Right ventricle myocardium superior (tissue), 1 donor: Measurements from ENCODE around the gene EP400. TPM values are rescaled to one million over a fixed set of nuclear protein-coding genes. Genes with fewer than 3 reads are reported as not detected.
A peak's percentile ranks its signal among the peaks of the same experiment; 100 is the strongest.

Experiments
- ATAC-seq: fragments of 200-7000 bp; cut with Tn5 transposase; one replicate; pipeline ENCODE4 v1.9.1; 2020; ENCODE audit warnings: mild to moderate bottlenecking; ENCODE audit not compliant: poor library complexity
- DNase-seq: peaks from one replicate; pipeline ENCODE4 v3.0.0-alpha.2; 2020
- intact Hi-C: fragments of 100-400 bp; cut with DNase I; formaldehyde crosslinking; loops from one replicate; pipeline ENCODE4 v1.11.2; 2022
- total RNA-seq: library from RNA; stranded (reverse); fragmentation: NEBNext Ultra II Directional; extraction: Animal tissue kit (Norgen Biotek cat#: 25700); gene quantifications from one replicate; pipeline ENCODE4 v1.2.1, GENCODE V29; 2021
- donor health status: DM: no; HTN: yes; CAD: no; lungs with severe emphysema.

EP400 gene
- total RNA-seq, 1 donor from 2014 or later, result 12.3 TPM

- no peak for DNase-seq
- intact Hi-C loops, result no loop called here
- ATAC-seq, result no peak
Measured at GRCh38 chr12:131922772-131923171, 27.0 kb upstream of the EP400 start.

GRCh38 chr12:131923260-131923659, 26.5 kb upstream of the EP400 start:
- DNase-seq, result no peak
- no peak for ATAC-seq
- intact Hi-C loops, result no loop called here

GRCh38 chr12:131927110-131928079, 22.3 kb upstream of the EP400 start:
- ATAC-seq (no peak), DNase-seq (no peak)
- intact Hi-C loops, result no loop called here

- DNase-seq (peak; percentile 66), ATAC-seq (peak; percentile 29)
- intact Hi-C loops, result no loop called here
Measured at GRCh38 chr12:131928080-131928710, 21.5 kb upstream of the EP400 start.

GRCh38 chr12:131928711-131929580, 20.8 kb upstream of the EP400 start, which contains the start of gene PUS1:
Gene PUS1 (plus strand): TSS chr12:131929276. CDS start chr12:131929723, 447 bp downstream.
- intact Hi-C loops, result no loop called here
- peak; percentile 95 for DNase-seq
- peak; percentile 97 for ATAC-seq

- ATAC-seq (no peak), DNase-seq (no peak)
- intact Hi-C loops, result no loop called here
Measured at GRCh38 chr12:131929581-131930456, 19.9 kb upstream of the EP400 start.

GRCh38 chr12:131930510-131930909, 19.2 kb upstream of the EP400 start:
- no peak for DNase-seq
- intact Hi-C loops, result no loop called here
- ATAC-seq, result no peak

- intact Hi-C loops, result no loop called here
- peak; percentile 6 for DNase-seq
- no peak for ATAC-seq
Measured at GRCh38 chr12:131933387-131933786, 16.4 kb upstream of the EP400 start.

- ATAC-seq, result no peak
- DNase-seq, result peak; percentile 35
- intact Hi-C loops, result no loop called here
Measured at GRCh38 chr12:131934535-131934934, 15.2 kb upstream of the EP400 start.

GRCh38 chr12:131938082-131938481, 11.7 kb upstream of the EP400 start:
- DNase-seq (peak; percentile 8), ATAC-seq (no peak)
- intact Hi-C loops, result no loop called here

- ATAC-seq, result no peak
- intact Hi-C loops, result no loop called here
Measured at GRCh38 chr12:131939007-131939406, 10.7 kb upstream of the EP400 start.

GRCh38 chr12:131940141-131940547, 9.6 kb upstream of the EP400 start:
- ATAC-seq, result no peak
- intact Hi-C loops, result loop anchor here (10.0 kb wide), 1 partner anchor 105 kb away; no protein-coding TSS in a partner anchor

More at GRCh38 chr12:131939007-131939406, 10.7 kb upstream of the EP400 start:
- DNase-seq, result no peak

GRCh38 chr12:131941116-131941986, 8.4 kb upstream of the EP400 start:
- DNase-seq (peak; percentile 27), ATAC-seq (no peak)

More at GRCh38 chr12:131940141-131940547, 9.6 kb upstream of the EP400 start:
- peak; percentile 25 for DNase-seq

GRCh38 chr12:131941987-131942341, 7.8 kb upstream of the EP400 start:
- intact Hi-C loops, result loop anchor here (10.0 kb wide), 1 partner anchor 107 kb away; no protein-coding TSS in a partner anchor
- DNase-seq, result no peak
- no peak for ATAC-seq

More at GRCh38 chr12:131941116-131941986, 8.4 kb upstream of the EP400 start:
- intact Hi-C loops, result loop anchor here (10.0 kb wide), 1 partner anchor 107 kb away; no protein-coding TSS in a partner anchor

- intact Hi-C loops, result loop anchor here (10.0 kb wide), 1 partner anchor 108 kb away; no protein-coding TSS in a partner anchor
- DNase-seq, result peak; percentile 17
Measured at GRCh38 chr12:131942671-131943070, 7.1 kb upstream of the EP400 start.

GRCh38 chr12:131943389-131943788, 6.4 kb upstream of the EP400 start:
- DNase-seq (peak; percentile 17), ATAC-seq (no peak)
- intact Hi-C loops, result loop anchor here (10.0 kb wide), 1 partner anchor 109 kb away; no protein-coding TSS in a partner anchor

More at GRCh38 chr12:131942671-131943070, 7.1 kb upstream of the EP400 start:
- ATAC-seq, result no peak
